SHP77 (cell line): Measurements from ENCODE around the gene SNX17.

Experiments
- DNase-seq, 2 experiments: peaks; one replicate each; lab custom pipeline; 2025; lab: John Stamatoyannopoulos, UW

Gene SNX17

DNA sequence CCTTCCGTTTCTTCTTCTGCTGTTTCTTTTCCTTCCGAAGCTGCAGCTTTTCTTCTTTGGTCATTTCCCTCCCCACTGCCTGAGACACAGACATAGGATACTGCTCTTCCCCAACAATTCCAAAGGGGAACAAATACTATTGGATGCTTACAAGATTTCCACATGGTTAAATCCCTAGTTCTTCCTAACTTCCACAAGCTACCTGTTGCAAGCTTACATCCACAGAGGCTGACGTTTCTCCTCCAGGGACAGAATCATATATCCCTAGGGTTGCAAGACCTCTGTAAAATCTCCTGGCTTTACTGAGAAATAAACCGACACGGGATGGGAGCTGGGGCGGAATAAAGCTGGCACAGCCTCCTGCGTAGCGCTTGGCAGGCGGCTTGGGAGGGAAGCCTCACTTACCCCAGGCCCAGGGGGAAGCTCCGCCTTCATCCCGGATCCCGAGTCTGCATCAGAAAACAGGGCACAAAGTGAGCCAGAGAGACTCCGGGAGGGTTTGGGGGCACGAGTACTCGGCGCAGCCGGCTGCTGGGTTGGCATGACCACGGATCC lies 868 bp upstream of the SNX17 start:
- peak; percentile 40 to 42 for DNase-seq

DNA sequence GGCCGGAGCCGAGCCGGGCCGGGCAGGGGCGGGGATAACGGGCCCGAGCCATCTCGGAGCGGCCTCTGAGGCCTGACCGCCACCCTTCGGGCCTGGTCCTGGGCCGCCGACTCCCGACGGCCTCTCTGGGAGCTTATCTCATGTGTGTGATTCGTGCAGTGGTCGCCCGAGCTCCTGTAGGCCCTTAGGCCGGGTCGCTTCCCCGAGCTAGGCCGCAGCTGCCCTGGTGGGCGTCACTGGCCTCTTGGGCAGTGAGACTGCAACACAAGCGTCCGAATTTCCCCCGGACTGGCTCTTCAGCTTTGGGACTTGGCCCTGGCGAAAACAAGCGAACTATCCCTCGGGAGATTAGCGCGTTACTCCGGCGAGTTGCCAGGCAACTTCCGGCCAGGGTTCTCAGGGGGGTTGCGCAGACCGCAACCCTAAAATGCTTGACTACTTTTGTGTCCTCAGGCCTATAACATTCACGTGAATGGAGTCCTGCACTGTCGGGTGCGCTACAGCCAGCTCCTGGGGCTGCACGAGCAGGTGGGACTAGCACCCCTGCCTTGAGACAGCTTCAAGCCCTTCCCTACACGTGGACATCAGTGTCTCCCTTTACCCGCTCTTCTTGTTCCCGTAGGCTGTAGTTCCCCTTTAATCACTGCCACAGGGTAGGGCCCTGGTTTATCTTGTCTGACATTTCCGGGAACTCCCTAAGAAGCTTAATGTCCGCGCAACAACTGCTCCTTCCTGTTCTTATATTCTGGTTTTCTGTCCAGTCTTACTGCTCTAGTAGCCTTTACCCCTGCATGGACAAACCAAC lies 602 bp downstream of the SNX17 start:
- peak in 1 of 2 experiments; percentile 4 for DNase-seq

DNA sequence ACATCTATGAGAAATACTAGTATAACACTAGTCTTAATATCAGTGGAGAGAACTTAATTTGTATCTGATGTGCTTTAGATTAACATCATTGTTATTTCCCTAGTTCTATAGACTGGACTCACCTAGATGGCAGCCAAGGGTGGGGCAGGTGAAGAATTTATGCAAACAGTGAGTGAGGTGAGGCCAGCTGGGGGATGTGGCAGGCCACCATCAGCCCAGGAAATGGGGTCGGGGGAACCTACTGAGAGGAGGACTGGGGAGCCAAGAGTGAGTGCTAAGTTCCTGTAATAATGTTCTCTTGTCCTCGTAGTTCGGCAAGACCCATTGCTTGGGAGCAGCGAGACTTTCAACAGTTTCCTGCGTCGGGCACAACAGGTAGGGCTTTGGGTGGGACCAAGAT lies 2.5 kb downstream of the SNX17 start:
- no peak for DNase-seq

DNA sequence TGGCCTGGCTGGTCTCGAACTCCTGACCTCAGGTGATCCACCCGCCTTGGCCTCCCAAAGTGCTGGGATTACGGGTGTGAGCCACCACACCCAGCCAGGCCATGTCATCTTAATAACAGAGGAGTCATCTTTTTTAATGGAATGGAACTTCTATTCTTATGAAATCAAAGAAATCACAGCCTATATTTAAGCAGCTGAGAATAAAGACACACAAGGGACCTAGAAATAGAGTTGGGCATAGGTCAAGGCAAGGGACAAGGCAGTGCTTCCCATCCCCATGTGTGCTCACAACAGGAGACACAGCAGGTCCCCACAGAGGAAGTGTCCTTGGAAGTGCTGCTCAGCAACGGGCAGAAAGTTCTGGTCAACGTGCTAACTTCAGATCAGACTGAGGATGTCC lies 3.2 kb downstream of the SNX17 start:
- no peak for DNase-seq

DNA sequence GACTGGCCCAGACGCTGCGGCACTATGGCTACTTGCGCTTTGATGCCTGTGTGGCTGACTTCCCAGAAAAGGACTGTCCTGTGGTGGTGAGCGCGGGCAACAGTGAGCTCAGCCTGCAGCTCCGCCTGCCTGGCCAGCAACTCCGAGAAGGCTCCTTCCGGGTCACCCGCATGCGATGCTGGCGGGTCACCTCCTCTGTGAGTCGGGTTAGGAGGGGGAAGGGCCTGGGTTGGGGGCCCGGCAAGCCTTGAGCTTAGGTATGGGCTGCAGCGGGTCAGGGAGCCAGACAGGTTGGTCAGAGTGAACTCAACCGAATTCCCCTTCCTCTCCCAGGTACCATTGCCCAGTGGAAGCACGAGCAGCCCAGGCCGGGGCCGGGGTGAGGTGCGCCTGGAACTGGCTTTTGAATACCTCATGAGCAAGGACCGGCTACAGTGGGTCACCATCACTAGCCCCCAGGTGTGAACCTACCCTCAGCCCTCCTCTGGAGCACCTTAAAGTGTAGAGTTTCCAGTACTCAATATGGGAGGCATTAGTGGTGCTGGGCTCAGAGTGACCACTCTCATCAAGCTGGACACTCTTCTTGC lies 5.2 kb downstream of the SNX17 start:
- no peak for DNase-seq

DNA sequence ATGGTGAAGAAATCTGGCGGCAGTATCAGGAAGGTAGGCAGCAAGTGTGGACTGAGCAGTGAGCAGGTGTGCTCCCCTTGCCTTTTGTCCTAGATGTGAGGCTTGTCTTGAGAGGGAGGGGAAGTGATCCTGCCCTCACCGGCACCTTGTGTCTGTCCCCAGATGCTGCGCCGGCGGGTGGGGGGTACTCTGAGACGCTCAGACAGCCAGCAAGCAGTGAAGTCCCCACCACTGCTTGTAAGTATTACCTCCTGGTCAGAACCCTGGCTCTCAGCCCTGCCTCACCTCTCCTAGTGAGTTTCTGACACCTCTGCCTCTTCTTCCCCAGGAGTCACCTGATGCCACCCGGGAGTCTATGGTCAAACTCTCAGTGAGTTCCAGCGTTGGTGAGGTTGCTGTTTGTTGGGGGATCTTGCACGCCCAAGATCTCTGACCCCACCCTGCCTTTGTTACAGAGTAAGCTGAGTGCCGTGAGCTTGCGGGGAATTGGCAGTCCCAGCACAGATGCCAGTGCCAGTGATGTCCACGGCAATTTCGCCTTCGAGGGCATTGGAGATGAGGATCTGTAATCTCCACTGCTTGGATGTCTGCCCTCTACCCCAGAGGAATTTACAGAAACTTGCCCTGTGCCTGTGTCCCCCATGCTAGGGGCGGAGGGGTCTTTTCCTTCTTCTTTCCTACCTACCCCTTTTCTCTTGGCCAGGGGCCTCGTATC lies 5.9 kb downstream of the SNX17 start:
- DNase-seq: no peak

DNA sequence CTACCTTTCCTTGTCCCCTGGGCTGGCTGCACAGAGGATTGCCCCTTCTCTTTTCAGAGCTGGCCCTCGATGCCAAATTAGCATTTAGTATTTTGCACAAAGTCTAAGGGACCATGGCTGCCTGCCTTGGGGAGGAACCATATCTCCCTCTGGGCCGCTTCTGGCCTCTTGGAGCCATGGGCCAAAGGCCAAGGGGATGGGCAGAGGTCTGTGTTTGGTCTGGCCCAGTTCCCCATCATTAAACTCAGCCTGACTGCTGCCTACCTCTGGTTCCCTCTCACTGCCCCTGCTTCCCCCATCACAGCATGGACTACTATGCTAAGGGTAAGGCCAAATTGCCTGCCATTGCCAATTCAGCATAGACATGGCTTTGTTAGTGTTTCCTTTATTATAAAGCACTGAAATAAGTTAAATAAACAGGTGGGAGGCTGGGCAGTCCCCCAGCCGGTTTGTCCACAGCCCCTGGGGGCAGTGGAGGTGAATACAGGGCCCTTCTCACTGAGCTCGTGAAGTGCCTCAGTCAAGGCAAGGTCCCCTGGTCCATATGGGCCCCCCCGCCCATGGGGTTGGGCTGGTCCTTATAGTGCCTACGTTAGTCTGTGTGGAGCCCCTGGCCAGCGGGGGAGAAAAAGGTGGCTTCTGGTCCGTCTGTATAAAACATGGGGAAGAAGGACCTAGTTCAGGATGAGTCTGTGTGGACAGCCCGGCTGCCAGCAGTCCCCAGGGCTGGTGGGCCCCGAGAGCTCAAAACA lies 6.6 kb downstream of the SNX17 start:
- DNase-seq: no peak

DNA sequence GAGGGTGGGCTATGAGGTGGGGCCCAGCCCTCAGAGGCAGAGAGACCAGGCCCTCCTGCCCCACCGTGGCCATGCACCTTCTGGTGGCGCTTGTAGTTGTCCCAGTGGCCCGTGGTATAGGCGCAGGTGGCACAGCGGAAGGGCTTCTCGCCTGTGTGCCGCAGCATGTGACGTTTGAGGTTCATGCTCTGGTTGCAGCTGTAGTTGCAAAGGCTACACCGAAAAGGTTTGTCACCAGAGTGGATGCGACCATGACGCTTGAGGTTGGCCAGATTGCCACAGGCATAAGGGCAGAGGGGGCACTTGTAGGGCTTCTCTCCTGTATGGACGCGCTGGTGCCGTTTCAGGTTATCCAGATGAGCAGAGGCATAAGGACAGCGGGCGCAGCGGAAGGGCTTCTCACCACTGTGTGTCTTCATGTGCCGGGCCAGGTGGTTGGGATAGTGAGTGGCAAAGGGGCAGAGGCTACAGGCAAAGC lies 7.2 kb downstream of the SNX17 start:
- DNase-seq: no peak

DNA sequence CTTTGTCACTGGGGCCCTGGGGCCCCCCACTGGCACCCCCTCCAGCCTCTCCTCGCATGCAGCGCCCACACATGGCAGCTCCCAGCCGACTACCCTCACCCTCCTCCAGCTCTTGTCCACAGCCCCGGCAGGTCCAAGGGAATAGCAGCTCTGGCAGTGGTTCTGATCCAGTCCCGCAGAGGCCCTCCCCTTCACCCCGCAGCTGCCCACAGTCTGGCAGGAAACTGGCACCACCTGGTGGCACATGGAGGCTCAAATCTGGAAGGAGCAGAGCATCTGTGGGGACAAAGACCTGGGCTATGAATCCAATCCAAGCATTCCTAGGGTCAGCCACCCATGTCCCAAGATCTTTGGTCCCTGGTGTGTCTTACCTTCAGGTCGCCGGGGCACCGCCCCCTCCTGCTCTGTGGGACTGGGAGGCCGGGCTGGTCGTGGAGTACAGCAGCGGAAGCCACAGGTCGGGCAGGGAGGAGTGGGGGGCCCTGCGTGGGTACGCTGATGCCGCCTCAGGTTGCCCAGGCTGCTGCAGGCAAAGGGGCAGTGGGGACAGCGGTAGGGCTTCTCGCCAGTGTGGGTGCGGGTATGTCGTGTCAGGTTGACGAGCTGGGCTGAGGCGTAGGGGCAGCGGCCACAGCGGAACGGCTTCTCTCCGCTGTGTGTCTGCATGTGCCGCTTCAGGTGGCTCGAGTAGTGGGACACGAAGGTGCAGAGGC lies 7.8 kb downstream of the SNX17 start:
- DNase-seq: peak in 1 of 2 experiments; percentile 8

DNA sequence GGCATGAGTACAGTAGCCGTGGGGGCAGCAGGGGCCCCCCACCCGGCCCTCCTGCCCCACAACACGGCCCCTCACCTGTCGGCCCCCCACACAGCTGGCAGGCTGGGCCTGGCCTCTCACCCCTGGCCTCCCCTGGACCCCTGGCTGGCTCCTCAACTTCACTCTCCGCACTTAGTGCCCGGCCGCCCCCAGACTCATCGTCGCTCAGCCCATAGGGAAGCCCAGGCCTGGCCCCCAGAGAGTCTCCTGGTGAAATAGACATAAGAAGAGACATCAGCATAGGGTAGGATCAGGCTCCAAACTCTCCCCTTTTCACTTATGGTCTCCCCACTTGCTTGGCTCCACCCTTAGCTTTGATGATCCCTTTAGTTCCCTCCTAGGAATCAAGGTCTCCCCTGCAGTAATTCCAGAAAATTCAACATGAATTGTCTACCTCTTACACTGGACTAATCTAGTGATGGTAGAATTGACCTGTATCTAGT lies 8.4 kb downstream of the SNX17 start:
- no peak for DNase-seq

DNA sequence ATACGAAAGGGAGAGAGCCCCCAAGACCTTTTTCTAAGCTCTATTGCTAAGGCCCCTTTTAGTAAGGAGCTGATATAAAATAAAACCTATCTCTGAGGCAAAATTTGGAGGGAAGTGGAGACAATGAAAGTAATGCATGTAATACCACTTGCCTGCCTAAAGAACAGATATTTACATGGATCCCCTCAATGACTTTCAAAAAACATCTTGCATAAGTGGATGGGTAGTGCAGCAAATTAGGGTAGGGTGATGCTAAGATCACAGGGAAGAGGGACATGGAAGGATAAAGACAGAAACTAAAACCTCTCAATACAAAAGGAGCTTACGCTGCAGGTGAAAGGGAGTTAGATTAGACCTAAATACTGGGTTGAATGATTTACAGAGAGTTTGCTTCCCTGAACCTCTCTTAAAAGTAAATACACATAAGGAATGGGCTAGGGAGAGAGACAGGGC lies 9.0 kb downstream of the SNX17 start:
- no peak for DNase-seq

DNA sequence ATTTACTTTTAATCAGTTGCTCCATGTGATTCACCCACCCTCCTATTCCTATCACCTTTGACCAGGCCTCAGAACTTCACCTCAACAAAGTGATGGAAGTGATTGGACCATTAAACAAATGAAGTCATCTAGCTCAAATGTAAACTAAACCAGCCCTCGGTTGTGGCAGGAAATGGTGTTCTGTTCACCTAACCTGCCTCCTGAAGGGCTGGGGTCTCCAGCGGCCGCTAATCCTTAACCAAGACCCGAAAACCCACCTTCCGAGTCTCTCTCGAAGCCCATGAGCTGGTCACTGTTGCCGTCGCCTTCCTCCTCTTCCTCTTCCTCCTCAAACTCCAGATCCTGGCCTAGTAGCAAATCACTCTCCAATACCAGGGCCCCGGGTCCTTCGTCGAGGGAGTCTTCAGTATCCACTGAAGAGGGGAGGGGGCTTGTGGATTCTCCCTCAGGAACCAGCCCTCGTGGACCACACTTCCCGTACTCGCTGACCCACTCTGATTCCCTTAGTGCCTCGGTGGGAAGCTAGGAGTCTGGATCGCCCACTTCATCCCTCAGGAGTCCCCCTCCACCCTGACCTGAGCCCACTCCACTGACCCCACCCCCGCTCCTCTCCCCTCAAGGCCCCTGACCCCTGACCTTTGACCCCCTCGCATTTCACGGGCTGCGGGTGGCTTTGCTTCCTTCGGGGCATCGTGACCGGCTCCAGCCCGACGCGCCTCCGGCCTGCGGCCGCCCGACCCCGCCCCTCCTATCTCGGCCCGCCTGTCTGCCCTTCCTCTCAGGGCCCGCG lies 9.6 kb downstream of the SNX17 start:
- DNase-seq: peak in 1 of 2 experiments; percentile 61

DNA sequence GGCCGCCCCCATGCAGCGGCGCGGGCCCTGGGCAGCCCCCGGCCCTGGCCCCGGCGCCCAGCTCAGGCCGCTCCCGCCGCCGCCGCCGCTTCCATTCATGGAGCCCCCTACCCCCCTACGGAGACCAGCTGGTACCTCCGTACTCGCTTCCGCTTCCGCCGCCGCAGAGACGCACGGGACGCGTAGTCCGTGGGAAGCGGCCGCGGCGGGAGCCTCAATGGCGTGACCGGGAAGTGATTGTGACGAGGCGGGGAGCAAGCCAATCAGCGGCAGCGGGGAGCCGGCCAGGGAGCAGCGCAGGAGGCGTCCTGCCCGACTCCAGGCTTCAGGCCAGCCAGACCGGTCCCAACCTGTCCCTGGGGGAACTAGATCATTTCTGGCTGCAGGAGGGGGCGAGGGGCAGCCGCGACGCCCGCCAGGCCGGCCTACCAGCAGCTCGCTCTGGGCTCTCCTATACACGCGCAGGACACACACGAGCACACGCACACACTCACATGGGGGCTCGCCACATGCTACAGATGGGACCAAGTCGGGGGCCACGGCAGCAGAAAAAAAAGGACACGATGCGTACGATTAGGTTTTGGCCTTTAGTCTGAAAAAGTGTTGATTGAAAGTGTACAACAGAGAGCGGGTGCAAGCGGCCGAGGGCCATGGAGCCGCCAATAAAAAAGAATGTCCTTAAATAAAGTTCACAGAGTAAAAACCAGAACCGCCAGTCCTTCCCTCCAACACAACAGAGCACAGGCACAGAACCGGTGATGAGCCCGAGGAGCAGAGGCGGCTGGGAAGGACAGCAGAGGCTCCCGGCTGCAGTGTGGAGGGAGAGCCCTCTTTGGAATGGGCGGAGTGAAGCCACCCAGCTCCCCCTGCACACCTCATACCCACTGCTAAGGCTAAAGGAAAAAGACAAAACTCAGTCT lies 10.5 kb downstream of the SNX17 start, which contains the start of gene ZNF513:
Gene ZNF513 (minus strand): TSS at position 109 of the 920 bp plus-strand sequence. CDS start 208 bp downstream, outside the sequence.
- DNase-seq: peak; percentile 92 to 95

DNA sequence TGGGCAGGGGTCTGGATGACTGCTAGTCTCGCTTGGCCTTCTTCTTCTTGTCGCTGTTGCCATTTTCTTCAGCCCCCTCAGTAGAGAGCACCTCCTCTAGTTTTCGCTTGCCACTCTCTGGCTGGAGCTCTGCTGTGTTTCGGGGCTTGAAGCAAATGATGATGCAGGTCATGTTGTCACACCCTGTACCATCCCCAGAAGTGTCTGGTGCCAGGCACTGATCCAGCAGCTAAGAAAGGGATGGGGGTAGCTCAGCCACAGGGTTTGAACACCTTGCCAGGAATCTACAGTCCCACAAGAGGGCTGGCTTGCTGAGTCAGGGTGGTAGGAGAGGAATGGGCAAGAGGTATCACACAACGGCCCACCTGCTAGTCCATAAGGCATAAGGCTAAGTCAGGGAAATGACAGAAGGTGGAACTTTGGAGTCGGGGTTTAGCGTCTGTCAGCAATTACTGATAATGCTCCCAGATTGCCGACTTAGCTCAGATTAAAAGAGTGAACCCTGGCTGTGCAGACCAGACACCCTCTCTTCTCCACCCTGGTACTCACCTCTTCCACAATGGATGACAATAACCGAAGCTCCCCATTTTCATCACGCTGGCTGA lies 11.3 kb downstream of the SNX17 start:
- no peak for DNase-seq

DNA sequence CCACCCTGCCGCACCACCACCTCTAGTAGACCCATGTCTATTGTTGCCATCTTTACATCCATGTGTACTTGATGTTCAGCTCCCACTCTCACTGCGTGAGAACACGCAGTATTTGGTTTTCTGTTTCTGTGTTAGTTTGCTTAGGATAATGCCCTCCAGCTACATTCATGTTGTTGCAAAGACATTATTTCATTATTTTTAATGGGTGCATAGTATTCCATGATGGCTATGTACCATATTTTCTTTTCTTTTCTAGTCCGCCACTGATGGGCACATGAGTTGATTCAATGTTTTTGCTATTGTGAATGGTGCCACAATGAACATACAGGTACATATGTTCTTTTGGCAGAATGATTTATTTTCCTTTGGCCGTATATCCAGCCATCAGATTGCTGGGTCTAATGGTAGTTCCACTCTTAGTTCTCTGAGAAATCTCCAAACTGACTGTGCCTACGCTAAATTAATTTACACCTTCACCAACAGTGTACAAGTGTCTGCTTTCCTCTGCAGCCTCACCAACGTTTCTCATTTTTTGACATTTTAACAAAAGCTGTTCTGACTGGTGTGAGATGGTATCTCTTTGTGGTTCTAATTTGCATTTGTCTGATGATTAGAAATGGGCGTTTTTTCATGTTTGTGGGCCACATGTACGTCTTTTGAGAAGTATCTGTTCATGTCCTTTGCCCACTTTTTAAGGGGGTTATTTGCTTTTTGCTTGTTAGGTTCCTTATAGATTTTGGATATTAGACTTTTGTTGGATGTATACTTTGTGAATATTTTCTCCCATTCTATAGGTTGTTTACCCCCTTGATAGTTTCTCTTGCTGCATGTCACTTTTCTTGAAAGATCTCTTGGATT lies 20.6 kb downstream of the SNX17 start:
- no peak for DNase-seq

DNA sequence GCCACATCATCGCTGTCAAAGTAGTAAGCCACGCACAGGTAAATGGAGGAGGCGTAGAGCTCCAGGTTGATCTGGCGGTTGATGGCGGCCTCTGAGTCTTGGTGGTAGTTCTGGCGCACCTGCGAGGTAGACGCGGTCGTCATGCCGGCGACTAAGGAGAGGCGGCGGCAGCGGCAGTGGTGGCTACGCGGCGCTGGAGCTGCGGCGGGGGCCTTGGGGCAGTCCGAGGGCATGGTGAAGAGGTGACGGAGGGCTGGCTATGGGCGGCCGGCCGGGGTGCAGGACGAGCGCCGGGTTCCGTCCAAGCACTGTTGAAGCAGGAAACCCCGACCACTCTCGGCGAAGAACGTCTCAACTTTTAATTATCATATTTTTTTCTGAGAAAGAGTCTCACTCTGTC lies 22.8 kb downstream of the SNX17 start:
- no peak for DNase-seq

DNA sequence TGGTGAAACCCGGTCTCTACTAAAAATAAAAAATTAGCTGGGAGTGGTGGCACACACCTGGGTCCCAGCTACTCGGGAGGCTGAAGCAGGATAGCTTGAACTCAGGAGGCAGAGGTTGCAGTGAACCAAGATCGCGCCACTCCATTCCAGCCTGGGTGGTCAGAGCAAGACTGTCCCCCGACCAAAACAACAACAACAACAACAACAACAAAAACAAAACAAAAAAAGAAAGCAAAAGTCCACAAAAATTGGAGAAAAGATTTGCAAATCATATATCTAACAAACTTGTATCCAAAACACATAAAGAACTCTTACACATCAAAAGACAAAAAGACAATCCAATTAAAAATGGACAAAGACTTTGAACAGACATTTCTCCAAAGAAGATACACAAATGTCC lies 28.5 kb downstream of the SNX17 start:
- DNase-seq: no peak
